T follicular helper cell (primary cell): ENCODE results near the gene TRIM28.
A peak's percentile ranks its signal among the peaks of the same experiment; 100 is the strongest.

Source experiments
- DNase-seq: peaks from one replicate; pipeline ENCODE4 v3.0.0-alpha.2; 2020; ENCODE audit warnings: low read depth

Gene TRIM28

DNA sequence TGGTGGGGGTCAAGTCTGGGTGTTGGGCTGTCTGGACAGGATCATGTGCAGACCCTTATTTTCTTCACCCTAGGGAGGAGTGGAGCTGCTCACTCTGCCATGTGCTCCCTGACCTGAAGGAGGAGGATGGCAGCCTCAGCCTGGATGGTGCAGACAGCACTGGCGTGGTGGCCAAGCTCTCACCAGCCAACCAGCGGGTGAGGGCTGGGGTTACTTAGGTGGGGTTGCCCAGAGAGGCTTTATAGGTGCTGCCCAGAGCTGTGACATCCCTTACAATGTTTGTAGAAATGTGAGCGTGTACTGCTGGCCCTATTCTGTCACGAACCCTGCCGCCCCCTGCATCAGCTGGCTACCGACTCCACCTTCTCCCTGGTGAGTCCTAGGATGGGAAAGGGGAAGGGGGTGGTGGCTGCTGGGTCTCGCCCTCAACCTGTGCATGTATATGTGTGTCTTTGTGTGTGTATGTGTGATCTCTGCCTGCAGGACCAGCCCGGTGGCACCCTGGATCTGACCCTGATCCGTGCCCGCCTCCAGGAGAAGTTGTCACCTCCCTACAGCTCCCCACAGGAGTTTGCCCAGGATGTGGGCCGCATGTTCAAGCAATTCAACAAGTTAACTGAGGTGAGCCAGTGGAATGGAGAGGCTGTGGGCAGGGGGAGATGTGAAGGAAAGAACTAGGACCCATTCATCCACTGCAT is 5.9 kb downstream of the TRIM28 start:
- no peak for DNase-seq

DNA sequence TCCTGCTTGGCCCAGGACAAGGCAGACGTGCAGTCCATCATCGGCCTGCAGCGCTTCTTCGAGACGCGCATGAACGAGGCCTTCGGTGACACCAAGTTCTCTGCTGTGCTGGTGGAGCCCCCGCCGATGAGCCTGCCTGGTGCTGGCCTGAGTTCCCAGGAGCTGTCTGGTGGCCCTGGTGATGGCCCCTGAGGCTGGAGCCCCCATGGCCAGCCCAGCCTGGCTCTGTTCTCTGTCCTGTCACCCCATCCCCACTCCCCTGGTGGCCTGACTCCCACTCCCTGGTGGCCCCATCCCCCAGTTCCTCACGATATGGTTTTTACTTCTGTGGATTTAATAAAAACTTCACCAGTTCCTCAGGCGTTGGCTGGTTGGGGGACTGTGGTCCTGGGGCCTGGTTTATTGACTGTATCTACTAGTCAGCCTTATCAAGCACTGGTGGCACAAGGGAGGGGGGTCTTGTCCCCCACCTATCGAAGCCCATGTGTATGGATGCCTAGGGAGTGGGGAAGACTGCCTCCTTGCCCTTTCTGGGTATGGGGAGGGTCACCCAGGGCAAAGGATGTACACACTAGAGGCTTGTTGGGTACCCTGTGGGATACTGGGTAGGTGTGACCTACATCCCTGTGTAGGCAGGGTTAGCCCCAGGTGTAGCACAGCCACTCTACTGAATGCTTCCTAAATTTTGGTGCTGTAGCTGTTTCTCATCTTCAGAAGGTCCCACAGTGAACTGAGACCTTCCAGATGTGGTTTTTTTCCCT is 6.7 kb downstream of the TRIM28 start:
- DNase-seq = no peak

DNA sequence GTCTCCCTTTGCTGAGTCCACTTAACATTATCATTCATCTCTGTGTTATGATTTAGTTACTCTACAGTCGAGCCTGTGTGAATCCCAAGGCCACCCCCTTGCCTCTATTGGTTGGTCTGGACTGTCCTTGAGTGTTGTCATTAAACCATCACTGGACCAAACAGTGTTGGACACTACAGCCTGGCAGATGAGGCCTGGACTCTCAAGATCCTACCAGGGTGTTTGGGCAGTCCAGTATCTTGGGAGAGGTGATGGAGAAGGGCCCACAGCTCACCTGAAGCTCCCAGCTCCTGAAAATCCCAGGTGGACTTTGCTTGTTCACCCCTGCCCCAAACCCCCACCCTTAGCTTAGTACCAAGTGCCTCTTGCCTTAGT is 7.2 kb downstream of the TRIM28 start:
- no peak for DNase-seq

DNA sequence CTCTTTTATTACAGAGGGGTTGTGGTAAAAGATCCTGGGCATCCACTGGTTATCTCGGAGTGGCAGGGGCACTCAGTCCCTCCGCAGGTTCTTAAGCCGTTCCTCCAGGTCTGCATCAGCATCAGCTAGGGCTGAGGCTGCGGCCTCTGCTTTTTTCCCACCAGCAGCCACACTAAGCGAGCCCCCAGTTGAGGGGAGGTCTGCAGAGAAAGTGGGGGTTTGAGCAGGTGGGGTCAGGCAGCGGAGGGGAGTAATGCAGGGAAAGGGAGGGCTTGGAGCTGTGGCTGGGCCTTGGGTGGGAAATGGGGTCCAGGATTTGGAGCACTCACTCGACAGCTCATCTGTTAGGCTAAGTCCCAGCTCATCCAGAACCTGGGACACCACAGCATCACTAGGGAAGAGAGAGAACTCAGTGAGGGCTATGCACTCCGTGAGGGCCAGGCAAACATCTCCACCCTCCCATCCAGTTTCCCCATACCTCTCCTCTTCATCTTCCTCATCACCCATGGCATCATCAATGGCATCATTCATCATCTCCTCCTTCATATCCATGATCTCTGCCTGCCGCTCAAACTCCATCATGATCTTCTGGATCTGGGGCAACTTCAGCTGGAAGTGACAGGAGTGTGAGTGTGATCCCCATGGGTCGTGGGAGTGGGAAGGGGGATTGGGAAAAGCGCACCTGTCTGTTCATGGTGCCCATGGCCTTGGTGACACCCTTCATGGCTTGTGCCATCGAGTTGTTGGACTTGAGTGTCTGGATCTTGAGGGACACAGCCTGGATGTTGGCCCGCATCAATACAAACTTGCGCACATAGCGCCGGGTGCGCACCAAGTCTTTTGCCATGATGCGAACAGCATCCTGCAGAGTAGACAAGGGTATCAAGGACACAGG is 8.0 kb downstream of the TRIM28 start:
- no peak for DNase-seq

DNA sequence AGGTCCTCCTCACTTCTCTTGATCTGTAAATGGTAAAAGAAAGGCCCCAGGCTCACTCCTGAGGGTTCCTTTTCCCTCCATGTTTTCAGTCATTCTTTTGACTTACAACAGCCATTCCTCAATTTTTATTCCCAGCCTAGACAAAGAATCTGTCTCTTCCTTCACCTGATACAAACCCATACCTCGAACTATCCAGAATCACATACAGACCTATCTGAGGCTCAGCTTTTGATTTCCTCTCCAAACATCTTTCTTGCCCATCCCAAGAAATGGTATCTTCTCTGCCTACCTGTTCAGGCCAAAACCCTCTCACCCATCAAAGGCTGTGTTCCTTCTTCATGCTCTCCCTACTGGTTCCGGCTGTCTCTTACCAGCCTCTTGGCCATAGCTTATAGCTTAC is 8.8 kb downstream of the TRIM28 start:
- DNase-seq = no peak

DNA sequence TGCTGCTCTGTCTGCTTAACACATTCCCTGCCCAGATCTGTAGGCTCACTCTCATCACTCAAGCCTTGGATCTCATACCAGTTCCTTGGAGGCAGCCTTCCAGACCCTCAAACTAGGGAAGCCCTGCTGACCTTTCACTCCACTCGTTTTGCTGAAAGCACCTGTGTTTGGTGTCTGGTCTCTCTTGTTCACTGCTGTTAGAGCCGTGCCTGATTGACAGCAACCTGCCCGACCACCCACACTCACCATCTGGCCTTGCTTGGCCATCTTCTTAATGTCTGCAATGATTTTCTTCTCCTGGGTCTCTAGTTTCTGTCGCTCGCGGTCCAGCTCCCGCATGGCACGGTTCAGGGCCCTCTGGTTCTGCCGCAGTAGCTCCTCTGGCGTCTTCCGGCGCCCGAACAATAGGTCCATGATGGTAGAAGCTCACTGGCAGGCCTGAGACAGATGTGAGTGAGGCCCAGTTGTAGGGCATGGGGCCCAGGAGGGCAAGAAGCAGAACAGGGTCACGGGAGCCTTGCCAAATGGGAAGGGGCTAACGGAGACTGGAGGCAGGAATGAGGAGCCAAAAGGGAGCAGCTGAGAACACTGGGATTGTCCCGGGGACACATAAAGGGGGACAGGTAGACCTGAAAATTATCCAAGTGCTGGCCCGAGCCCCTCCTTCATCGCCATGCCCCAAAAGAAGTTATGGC is 10.1 kb downstream of the TRIM28 start:
- no peak for DNase-seq

DNA sequence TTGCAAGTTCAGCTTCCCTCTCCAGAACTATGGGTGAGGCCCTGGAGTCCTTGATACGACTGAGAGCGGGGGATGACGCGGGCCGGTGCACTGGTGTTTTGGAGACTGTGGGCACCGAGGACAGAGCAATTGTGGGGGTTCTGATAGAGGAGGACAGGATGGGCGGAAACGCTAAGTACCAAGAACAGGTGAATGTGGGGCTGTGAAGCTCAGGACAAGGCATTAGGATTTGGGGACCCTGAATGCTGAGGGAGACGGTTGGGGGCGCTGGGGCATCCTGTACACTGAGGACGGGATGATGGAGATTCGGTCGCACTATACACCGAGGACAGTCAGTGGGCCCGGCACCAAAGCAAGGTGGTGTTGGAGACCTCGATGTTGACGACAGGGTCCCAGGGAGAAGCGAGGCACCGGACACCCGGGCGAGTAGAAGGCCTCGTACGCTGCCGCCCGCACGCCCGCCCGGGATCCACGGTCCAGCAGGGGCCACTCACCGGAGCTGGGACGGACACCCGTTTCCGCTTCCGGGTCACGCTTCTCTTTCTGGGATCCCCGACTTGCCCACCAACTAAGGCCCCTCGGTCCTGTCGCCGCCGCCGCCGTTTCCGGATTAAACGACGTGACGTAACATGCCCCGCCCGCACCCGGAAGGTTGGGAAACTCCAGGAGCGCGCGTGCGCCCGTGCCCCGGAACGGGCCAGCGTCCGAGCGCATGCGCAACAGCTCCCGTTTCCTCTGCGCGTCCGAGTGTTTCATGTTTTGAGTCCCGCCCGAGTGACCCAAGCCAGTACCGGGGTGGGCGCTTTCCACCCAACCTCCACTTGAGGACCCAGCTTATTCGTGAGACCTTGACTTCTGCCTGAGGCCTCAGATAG is 10.9 kb downstream of the TRIM28 start, which contains the start of gene CHMP2A:
CHMP2A (minus strand) TSS at position 612 of the 875 bp plus-strand sequence. CDS start 893 bp downstream, outside the sequence.
- peak; percentile 95 for DNase-seq

DNA sequence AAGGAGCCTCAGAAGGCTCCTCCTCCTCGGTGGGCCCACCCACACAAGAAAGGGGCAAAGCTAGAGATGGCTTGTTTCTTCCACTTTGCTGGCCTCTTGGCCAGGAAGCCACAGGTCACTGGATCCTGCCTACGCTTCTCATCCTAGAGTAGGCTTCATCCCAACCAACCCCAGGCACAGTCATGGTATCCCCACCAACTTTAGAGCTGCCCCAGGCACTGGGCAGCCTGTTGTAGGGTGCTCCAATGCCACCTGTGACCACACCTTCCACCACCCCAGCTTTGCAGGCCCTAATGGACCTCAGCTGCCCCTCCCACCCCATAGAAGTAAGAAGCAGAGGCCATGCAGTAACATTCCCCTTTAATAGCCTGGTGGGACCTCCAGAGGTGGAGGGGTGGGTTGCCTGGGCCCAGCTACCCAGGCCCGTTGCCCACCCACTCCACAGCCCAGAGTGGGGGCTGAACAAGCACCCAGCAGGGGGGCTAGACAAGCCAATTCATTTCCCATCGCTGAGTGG is 11.6 kb downstream of the TRIM28 start:
- DNase-seq = no peak

DNA sequence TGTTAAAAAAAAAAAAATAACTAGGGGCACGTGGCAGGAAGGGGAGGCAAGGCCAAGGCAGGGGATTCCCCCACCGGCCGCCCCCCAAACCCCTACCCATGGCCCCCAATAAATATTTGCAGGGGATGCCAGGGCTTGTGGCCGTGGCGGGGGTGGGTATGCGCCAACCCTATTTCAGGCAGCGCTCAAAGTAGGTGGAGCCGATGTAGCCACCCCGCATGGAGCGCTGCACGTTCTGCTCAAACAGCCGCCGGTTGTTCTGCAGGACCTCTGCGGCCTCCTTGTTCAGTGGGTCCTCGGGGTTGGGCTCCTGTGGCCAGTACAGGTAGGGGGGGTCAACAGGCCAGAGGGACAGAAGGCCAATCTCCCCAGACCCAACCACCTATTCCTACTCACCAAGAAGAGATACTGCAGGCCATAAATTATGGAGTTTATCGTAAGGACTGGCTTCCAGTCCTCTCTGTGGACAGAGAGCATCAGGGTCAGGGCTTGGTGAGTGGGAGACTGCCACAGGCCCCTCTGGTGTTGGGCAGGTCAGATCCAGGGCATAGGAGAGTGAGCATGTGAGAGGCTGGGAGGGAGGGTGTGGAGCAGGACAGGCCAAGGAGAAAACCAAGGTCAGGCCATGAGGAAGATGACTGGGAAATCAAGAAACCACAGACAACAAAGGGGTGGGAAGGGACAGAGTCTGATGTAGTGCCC is 12.2 kb downstream of the TRIM28 start:
- DNase-seq = no peak

DNA sequence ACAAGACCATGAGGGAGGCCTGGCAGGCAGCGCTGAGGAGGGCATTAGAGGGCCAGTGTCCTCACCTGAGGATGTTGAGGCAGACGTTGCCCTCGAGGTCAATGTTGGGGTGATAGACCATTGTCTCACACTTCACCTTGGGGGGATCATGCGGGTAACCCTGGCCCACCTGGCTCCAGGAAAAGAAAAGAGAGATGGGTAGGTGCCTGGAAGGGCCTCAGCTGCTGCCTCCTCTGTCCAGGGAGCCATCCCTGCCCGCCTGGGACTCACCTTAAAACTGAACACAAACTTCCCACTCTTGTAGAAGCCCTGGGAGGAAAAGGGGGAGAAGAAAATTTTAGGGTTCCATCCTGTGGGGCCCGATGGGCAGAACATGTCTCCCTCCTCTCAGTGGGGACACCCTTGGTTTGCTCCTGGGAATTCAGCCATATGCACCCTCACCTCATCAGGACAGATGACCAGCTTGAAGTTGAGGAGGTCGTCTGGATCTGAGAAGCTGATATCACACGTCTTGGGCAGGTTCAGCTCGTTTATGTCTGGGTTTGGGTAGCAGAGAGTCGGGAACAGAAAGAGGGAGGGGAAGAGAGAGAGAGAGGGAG is 12.9 kb downstream of the TRIM28 start:
- DNase-seq = no peak

DNA sequence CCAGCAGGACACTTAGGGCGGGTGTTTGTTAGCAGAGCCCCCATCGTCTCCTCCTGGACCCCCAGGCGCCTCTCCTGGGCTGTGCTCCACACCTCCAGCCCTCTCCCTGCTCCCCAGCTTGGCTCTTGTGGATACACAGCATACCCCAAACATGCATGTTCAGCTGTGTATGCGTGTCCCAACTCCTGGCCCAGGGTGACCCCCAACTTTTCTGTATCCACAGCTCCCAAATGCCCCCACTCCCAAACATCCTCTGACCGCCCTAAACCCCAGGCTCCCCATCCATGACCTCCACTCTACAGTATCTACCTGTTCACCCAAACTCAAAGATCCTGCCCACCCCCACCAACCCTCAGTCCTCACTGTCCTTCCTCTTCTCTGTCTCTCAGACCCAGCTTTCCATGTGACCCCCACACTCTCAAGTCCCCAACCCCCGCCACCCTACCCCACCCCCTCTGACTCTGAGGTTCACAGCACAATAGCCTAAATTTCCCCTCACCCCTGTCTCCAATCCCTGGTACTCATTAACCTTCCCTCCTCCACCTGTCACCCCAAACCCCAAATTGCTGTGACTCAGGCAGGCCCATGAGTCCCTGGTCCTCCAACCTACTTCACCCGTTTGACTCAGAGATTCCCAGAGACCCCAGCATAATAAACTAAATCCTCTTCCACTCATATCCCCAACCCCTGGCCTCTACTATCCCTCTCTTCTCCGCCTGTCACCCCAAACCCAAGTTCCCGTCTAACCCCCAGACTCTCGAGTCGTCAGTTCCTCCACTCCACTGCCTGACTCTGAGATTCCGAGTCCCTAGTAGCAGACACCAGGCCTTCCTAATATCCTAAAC is 13.6 kb downstream of the TRIM28 start:
- no peak for DNase-seq

DNA sequence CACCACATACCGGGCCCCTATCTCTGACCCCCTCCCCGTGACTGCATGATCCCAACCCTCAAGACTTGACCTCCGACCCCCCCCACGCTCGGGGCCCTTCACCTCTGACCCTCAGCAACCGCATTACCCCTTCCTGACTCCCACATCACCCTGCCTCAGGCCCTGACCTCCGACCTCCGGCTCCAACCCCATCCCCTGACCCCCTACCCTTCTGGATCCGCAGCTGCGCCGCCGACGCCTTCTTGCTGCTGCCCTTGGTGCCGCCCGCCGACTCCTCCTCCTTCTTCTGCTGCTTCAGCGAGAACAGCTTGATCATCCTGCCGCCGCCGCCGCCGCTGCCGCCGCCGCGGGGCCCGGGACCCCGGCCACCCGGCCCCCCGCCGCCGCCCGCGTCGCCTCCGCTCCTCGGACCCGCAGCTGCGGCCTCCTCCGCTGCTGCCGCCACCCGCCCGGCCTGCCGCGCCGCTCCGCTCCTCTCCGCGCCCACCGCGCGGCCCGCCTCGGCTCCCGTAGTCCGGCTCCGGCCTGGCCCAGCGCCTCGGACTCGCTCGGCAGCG is 14.3 kb downstream of the TRIM28 start, which contains the start of gene UBE2M:
UBE2M (minus strand) TSS at position 546 of the 557 bp plus-strand sequence; CDS start at position 316, 230 bp downstream.
- DNase-seq = peak; percentile 61

DNA sequence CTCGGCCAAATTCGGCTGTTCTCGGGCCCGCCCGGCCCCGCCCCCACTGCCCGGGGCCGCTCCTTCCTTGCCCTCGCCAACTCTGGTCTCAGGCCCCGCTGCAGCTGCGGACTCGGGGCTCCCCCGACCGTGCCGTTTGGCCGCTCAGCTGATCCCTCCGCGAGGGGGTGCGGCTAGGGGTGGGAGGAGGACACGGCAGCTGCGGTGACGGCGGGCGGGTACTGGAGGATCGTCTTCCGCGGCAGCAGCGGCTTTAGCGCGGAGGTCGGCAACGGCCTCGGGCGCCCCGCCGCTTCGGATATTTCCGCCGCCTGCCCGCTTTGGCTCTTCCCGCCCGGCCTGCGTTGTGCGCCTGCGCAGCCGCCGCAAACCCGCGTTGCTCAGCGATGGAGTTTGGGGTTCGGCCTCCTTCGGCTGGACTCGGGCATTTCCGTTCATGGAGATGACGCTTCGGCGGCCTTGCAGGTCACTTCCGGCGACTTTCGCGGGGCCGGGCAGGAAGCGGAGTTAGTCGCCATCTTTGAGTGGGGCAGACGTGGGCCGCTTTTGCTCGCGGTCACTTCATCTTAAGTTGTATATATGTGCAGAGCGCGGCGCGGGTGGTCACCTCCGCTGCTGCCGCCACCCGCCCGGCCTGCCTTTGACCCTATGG is 14.9 kb downstream of the TRIM28 start:
- peak; percentile 100 for DNase-seq

DNA sequence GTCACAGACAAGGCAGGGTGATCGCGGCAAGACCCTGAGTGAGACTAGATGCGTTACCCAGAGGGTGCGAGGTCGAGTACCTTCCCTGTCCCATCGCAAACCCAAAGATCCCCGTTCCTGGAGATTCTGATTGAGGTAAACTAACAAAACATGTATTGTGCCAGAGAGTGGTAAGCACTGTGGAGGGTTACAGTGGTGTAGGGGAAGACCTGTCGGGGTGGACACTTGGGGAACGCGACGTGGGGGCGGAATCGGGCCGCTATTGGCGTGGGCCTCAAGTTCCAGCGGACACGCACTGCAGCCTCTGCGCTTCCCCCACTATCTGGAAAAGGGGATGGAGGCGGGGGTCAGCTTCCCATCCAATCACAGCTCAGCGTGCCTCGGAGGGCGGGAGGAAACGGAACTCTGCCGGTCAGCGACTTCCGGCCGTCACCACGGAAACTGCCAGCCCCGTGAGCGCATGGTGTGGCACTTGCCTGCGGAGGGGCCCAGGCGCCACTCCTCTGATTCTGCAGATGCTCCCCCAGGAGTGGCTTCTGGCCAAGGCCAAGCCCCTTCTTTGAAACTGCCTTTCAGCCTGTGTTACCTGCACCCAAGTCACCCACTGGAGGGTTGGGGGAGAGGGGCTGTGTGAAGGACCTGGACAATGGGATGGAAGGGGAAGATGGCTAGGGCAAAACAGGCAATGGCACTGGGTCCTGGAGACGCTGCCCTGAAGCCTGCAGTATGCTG is 15.6 kb downstream of the TRIM28 start:
- DNase-seq = no peak

DNA sequence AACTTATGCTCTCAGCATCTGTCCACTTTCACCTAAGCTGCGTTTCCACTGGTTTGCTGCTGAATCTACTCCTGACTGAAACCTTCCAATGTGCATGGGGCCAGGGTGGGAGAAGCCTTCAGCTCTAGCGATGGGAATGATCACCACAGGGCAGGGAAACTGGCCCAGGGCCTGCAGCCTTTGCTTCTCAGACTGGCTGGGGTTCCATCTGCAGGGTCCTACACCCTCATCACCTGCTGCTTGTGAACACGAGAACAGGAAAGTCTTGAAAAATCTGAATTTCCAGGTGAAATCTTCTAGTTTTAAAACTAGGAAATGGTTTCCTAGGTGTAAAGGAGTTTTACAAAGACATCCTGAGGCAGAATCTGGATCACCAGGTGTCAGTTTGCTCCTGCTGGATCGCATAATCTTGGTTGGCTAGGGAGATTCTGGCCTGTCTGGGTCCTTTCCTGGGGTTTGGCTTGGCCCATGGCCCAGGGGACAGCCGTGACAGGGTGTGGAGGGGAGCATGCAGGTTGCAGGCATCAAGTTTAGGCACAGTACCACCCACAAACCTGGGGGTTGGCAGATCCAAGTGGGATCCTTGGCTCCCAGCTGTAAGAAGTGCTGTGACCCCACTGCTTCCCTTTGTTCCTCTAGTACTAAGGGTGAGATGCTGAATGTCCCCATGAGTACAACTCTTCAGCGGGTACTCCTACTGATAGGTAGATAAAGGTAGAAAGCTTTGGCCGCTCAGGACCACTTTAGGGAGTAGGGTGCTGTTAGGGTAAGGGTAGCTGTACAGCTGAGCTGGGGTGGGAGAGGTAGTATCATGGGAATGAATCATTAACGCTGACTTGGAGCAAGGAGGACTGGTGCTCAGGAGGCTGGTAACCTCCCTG is 16.4 kb downstream of the TRIM28 start:
- no peak for DNase-seq

DNA sequence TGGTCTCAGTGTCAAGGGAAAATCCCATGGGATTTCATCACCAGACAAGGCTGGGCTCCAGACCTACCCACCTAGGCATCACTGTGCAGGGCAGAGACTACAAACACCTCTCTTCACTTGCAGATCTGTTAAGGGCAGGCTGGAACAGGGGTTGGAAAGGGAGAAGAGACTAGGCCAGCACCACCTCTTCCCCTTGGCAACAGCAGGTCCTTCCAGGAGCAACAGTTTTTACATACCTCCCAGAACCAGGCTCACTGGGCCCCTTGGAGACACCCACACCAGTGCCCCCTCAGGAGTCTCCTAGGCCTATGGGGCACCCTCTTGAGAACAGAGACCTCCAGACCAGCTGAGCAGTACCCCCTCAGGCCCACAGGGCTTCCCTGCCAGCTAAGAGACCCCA is 17.1 kb downstream of the TRIM28 start:
- no peak for DNase-seq
